ENCODE measurements around the gene HECTD4.
"Not testable (repeated sequence)": the region's sequence is repeated elsewhere in the genome, so short reads cannot be mapped to it uniquely, and the experiment has no call there.

The HECTD4 gene

GRCh38 chr12:112233242-112233641, 149.0 kb downstream of the HECTD4 start:
- Histone ChIP-seq H3K36me3 (ENCODE audit: control insufficient read depth, insufficient read depth, low read length) (peaks cover 26% of the 10 kb centered on the region), H3K4me1 (ENCODE audit: control insufficient read depth, insufficient read depth, low read length) (no peaks in the 10 kb centered on the region)

GRCh38 chr12:112230136-112230535, 152.1 kb downstream of the HECTD4 start:
- H3K27me3 ChIP-seq (ENCODE audit: control insufficient read depth, insufficient read depth, low read length) = no peaks in the 10 kb centered on the region
- H3K27ac ChIP-seq (ENCODE audit: low read depth, low read length) = no peak overlapping the region
- H3K36me3 ChIP-seq (ENCODE audit: control insufficient read depth, insufficient read depth, low read length) = peaks cover 21% of the 10 kb centered on the region
- H3K9ac ChIP-seq (ENCODE audit: low read length) = no peak overlapping the region
- no peaks in the 10 kb centered on the region for H3K4me1 ChIP-seq (ENCODE audit: control insufficient read depth, insufficient read depth, low read length)
- H3K4me3 ChIP-seq (ENCODE audit: low read length) = no peak overlapping the region

More at GRCh38 chr12:112233242-112233641, 149.0 kb downstream of the HECTD4 start:
- no peak overlapping the region for H3K27ac ChIP-seq (ENCODE audit: low read depth, low read length)
- H3K4me3 ChIP-seq (ENCODE audit: low read length) = no peak overlapping the region
- H3K27me3 ChIP-seq (ENCODE audit: control insufficient read depth, insufficient read depth, low read length) = no peaks in the 10 kb centered on the region
- no peak overlapping the region for H3K9ac ChIP-seq (ENCODE audit: low read length)

- H3K27ac ChIP-seq (ENCODE audit: low read depth, low read length) = no peak overlapping the region
- H3K36me3 ChIP-seq (ENCODE audit: control insufficient read depth, insufficient read depth, low read length) = peaks cover 9% of the 10 kb centered on the region
- no peaks in the 10 kb centered on the region for H3K27me3 ChIP-seq (ENCODE audit: control insufficient read depth, insufficient read depth, low read length)
- no peak overlapping the region for H3K4me3 ChIP-seq (ENCODE audit: low read length)
- no peaks in the 10 kb centered on the region for H3K4me1 ChIP-seq (ENCODE audit: control insufficient read depth, insufficient read depth, low read length)
- H3K9ac ChIP-seq (ENCODE audit: low read length) = no peak overlapping the region
Observed at GRCh38 chr12:112226768-112227167, 155.5 kb downstream of the HECTD4 start.

GRCh38 chr12:112220628-112221027, 161.6 kb downstream of the HECTD4 start:
- H3K4me3 ChIP-seq (ENCODE audit: low read length); H3K4me1 ChIP-seq (ENCODE audit: control insufficient read depth, insufficient read depth, low read length); H3K9ac ChIP-seq (ENCODE audit: low read length); H3K27ac ChIP-seq (ENCODE audit: low read depth, low read length); H3K27me3 ChIP-seq (ENCODE audit: control insufficient read depth, insufficient read depth, low read length): not testable (repeated sequence)
- peaks cover 12% of the 10 kb centered on the region for H3K36me3 ChIP-seq (ENCODE audit: control insufficient read depth, insufficient read depth, low read length)

GRCh38 chr12:112219195-112219594, 163.0 kb downstream of the HECTD4 start:
- Histone ChIP-seq H3K4me1 (ENCODE audit: control insufficient read depth, insufficient read depth, low read length) (no peaks in the 10 kb centered on the region), H3K27me3 (ENCODE audit: control insufficient read depth, insufficient read depth, low read length) (no peaks in the 10 kb centered on the region), H3K9ac (ENCODE audit: low read length) (no peak overlapping the region), H3K36me3 (ENCODE audit: control insufficient read depth, insufficient read depth, low read length) (peaks cover 16% of the 10 kb centered on the region), H3K4me3 (ENCODE audit: low read length) (no peak overlapping the region), H3K27ac (ENCODE audit: low read depth, low read length) (no peak overlapping the region)

GRCh38 chr12:112218150-112218549, 164.1 kb downstream of the HECTD4 start:
- Histone ChIP-seq H3K36me3 (ENCODE audit: control insufficient read depth, insufficient read depth, low read length) (peaks cover 15% of the 10 kb centered on the region), H3K9ac (ENCODE audit: low read length) (no peak overlapping the region), H3K4me3 (ENCODE audit: low read length) (no peak overlapping the region), H3K27me3 (ENCODE audit: control insufficient read depth, insufficient read depth, low read length) (no peaks in the 10 kb centered on the region), H3K27ac (ENCODE audit: low read depth, low read length) (no peak overlapping the region), H3K4me1 (ENCODE audit: control insufficient read depth, insufficient read depth, low read length) (no peaks in the 10 kb centered on the region)

- Histone ChIP-seq H3K27ac (ENCODE audit: low read depth, low read length) (no peak overlapping the region), H3K27me3 (ENCODE audit: control insufficient read depth, insufficient read depth, low read length) (no peaks in the 10 kb centered on the region), H3K4me3 (ENCODE audit: low read length) (no peak overlapping the region), H3K9ac (ENCODE audit: low read length) (no peak overlapping the region), H3K36me3 (ENCODE audit: control insufficient read depth, insufficient read depth, low read length) (peaks cover 14% of the 10 kb centered on the region), H3K4me1 (ENCODE audit: control insufficient read depth, insufficient read depth, low read length) (no peaks in the 10 kb centered on the region)
Observed at GRCh38 chr12:112217647-112218046, 164.6 kb downstream of the HECTD4 start.

- H3K27ac ChIP-seq (ENCODE audit: low read depth, low read length) = no peak overlapping the region
- H3K4me1 ChIP-seq (ENCODE audit: control insufficient read depth, insufficient read depth, low read length) = no peaks in the 10 kb centered on the region
- H3K36me3 ChIP-seq (ENCODE audit: control insufficient read depth, insufficient read depth, low read length) = peaks cover 23% of the 10 kb centered on the region
- H3K4me3 ChIP-seq (ENCODE audit: low read length) = no peak overlapping the region
- H3K9ac ChIP-seq (ENCODE audit: low read length) = no peak overlapping the region
- no peaks in the 10 kb centered on the region for H3K27me3 ChIP-seq (ENCODE audit: control insufficient read depth, insufficient read depth, low read length)
Observed at GRCh38 chr12:112216223-112216622, 166.0 kb downstream of the HECTD4 start.

- H3K4me1 ChIP-seq (ENCODE audit: control insufficient read depth, insufficient read depth, low read length) = no peaks in the 10 kb centered on the region
- no peak overlapping the region for H3K4me3 ChIP-seq (ENCODE audit: low read length)
- peaks cover 29% of the 10 kb centered on the region for H3K36me3 ChIP-seq (ENCODE audit: control insufficient read depth, insufficient read depth, low read length)
- no peaks in the 10 kb centered on the region for H3K27me3 ChIP-seq (ENCODE audit: control insufficient read depth, insufficient read depth, low read length)
- H3K9ac ChIP-seq (ENCODE audit: low read length) = no peak overlapping the region
- H3K27ac ChIP-seq (ENCODE audit: low read depth, low read length) = no peak overlapping the region
Observed at GRCh38 chr12:112214064-112214463, 168.2 kb downstream of the HECTD4 start.

- H3K36me3 ChIP-seq (ENCODE audit: control insufficient read depth, insufficient read depth, low read length) = peaks cover 44% of the 10 kb centered on the region
- no peak overlapping the region for H3K27ac ChIP-seq (ENCODE audit: low read depth, low read length)
- no peaks in the 10 kb centered on the region for H3K4me1 ChIP-seq (ENCODE audit: control insufficient read depth, insufficient read depth, low read length)
Observed at GRCh38 chr12:112208301-112208910, 173.8 kb downstream of the HECTD4 start.

GRCh38 chr12:112207397-112207924, 174.8 kb downstream of the HECTD4 start:
- Histone ChIP-seq H3K27me3 (ENCODE audit: control insufficient read depth, insufficient read depth, low read length) (no peaks in the 10 kb centered on the region), H3K27ac (ENCODE audit: low read depth, low read length) (no peak overlapping the region), H3K36me3 (ENCODE audit: control insufficient read depth, insufficient read depth, low read length) (peaks cover 45% of the 10 kb centered on the region), H3K9ac (ENCODE audit: low read length) (no peak overlapping the region), H3K4me3 (ENCODE audit: low read length) (no peak overlapping the region), H3K4me1 (ENCODE audit: control insufficient read depth, insufficient read depth, low read length) (no peaks in the 10 kb centered on the region)

More at GRCh38 chr12:112208301-112208910, 173.8 kb downstream of the HECTD4 start:
- Histone ChIP-seq H3K27me3 (ENCODE audit: control insufficient read depth, insufficient read depth, low read length) (no peaks in the 10 kb centered on the region), H3K4me3 (ENCODE audit: low read length) (no peak overlapping the region), H3K9ac (ENCODE audit: low read length) (no peak overlapping the region)

GRCh38 chr12:112206944-112207343, 175.3 kb downstream of the HECTD4 start:
- H3K4me1 ChIP-seq (ENCODE audit: control insufficient read depth, insufficient read depth, low read length) = no peaks in the 10 kb centered on the region
- H3K9ac ChIP-seq (ENCODE audit: low read length) = no peak overlapping the region
- H3K27me3 ChIP-seq (ENCODE audit: control insufficient read depth, insufficient read depth, low read length) = no peaks in the 10 kb centered on the region
- peaks cover 41% of the 10 kb centered on the region for H3K36me3 ChIP-seq (ENCODE audit: control insufficient read depth, insufficient read depth, low read length)
- H3K27ac ChIP-seq (ENCODE audit: low read depth, low read length) = no peak overlapping the region
- H3K4me3 ChIP-seq (ENCODE audit: low read length) = no peak overlapping the region

GRCh38 chr12:112199136-112199535, 183.1 kb downstream of the HECTD4 start:
- Histone ChIP-seq H3K27ac (ENCODE audit: low read depth, low read length) (no peak overlapping the region), H3K36me3 (ENCODE audit: control insufficient read depth, insufficient read depth, low read length) (peaks cover 22% of the 10 kb centered on the region), H3K9ac (ENCODE audit: low read length) (no peak overlapping the region), H3K27me3 (ENCODE audit: control insufficient read depth, insufficient read depth, low read length) (no peaks in the 10 kb centered on the region), H3K4me1 (ENCODE audit: control insufficient read depth, insufficient read depth, low read length) (no peaks in the 10 kb centered on the region), H3K4me3 (ENCODE audit: low read length) (no peak overlapping the region)
